BJ (cell line): ENCODE results near the gene SIRPA. TPM values are rescaled to one million over a fixed set of nuclear protein-coding genes. Genes with fewer than 3 reads are reported as not detected.
A peak's percentile ranks its signal among the peaks of the same experiment; 100 is the strongest.

Experiments
- CTCF ChIA-PET: fragments of 350-600 bp; formaldehyde crosslinking; extraction: SDS; loops from one replicate; lab custom pipeline; 2021; ENCODE audit warnings: antibody characterized with exemption, inconsistent platforms; lab: Yijun Ruan, JAX
- POLR2A ChIA-PET: fragments of 300-600 bp; sonication (Branson Sonifier 250); formaldehyde crosslinking; extraction: SDS; loops from one replicate; lab custom pipeline; 2021; ENCODE audit warnings: antibody characterized with exemption; lab: Charles Lee
- DNase-seq: peaks from one replicate; pipeline ENCODE4 v3.0.0-alpha.2; 2011; ENCODE audit warnings: low read depth
- H3K27me3 ChIP-seq: 2 replicates; pipeline ENCODE4 v1.6.0; 2011; ENCODE audit warnings: low read length; ENCODE audit not compliant: control insufficient read depth, insufficient read depth
- H3K36me3 ChIP-seq: 2 replicates; pipeline ENCODE4 v1.5.1; 2011; ENCODE audit warnings: low read length; ENCODE audit not compliant: control insufficient read depth, insufficient read depth
- H3K4me3 ChIP-seq: 2 replicates; pipeline ENCODE4 v1.5.1; 2011; ENCODE audit warnings: low read depth, mild to moderate bottlenecking, control low read depth, low read length
- polyA plus RNA-seq: library from polyadenylated mRNA; depleted of rRNA; stranded (reverse); fragments of >200 nt; gene quantifications from 2 replicates; pipeline ENCODE4 v1.2.3, GENCODE V29; 2011
- TF ChIP-seq, protein P1 (sequence below): IDR thresholded peaks from 2 replicates; pipeline ENCODE4 v1.5.1; 2011; ENCODE audit warnings: low read depth, mild to moderate bottlenecking, control low read depth, inconsistent platforms, low read length, moderate library complexity; ENCODE audit not compliant: insufficient read depth

The SIRPA gene
- polyA plus RNA-seq, 1 experiment = 34.1 TPM

DNA sequence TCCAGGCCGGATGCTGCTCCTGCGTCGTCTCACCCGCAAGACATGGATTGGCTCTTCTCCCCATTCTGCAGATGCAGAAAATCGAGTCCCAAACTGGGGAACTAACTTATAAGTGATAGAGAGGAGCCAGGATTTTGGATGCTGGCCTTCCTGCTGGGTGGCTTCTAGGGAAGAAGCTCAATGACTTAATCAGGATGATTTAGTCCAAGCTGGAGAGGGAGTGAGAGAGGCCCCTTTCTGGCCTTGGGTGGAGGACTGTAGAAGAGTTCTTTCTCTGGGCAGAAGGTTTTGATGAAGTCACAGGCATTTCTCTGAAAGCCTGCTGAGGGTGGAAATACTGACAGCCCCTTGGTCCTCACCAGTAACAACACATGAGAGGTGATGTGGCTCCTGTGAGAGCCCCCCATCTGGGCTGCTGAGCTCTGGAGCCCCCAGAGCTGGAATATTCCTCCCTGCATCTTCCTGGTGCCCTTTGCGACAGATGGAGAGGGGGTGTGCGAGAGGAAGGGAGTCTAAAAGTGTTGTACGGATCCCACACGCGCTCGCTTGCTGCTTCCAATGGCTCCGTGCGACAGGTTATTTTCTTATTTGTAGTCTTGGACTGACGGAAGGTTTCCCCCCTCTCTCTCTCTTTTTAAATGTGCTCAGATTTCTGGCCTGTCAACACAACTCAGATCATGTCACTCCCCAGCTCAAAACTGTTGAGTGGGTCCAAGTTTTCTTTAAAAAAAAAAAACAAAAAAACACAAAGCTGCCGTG is 3.5 kb downstream of the SIRPA start:
- H3K36me3 ChIP-seq = no peaks in the 10 kb centered on the region
- H3K27me3 ChIP-seq = no peaks in the 10 kb centered on the region
- no peak overlapping the region for H3K4me3 ChIP-seq
- no peak for DNase-seq
- ChIA-PET CTCF (interaction anchor here (0.7 to 2.1 kb wide), 3 partner anchors 46 to 98 kb away, joined by 3 to 6 read pairs (median 4); no protein-coding TSS in a partner anchor), POLR2A (no interaction called here)
- TF ChIP-seq, protein P1, sequence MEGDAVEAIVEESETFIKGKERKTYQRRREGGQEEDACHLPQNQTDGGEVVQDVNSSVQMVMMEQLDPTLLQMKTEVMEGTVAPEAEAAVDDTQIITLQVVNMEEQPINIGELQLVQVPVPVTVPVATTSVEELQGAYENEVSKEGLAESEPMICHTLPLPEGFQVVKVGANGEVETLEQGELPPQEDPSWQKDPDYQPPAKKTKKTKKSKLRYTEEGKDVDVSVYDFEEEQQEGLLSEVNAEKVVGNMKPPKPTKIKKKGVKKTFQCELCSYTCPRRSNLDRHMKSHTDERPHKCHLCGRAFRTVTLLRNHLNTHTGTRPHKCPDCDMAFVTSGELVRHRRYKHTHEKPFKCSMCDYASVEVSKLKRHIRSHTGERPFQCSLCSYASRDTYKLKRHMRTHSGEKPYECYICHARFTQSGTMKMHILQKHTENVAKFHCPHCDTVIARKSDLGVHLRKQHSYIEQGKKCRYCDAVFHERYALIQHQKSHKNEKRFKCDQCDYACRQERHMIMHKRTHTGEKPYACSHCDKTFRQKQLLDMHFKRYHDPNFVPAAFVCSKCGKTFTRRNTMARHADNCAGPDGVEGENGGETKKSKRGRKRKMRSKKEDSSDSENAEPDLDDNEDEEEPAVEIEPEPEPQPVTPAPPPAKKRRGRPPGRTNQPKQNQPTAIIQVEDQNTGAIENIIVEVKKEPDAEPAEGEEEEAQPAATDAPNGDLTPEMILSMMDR = no peak

DNA sequence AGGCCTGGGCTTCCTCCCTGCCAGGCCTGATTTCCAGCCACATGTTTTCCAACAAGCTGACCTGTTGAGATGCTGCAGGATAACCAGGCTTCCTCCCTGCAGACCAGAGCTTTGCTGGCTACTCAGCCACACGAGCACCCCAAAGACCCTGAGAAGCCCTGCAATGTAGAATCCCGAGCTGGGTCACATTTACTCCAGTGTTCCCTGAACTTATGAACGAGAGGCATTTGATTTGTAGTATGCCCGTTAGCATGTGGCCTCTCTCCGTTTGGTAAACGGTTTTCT is 4.0 kb downstream of the SIRPA start:
- H3K4me3 ChIP-seq = no peak overlapping the region
- ChIA-PET POLR2A (no interaction called here), CTCF (interaction anchor here (0.7 to 2.1 kb wide), 4 partner anchors 45 to 273 kb away, joined by 3 to 6 read pairs (median 4); no protein-coding TSS in a partner anchor)

DNA sequence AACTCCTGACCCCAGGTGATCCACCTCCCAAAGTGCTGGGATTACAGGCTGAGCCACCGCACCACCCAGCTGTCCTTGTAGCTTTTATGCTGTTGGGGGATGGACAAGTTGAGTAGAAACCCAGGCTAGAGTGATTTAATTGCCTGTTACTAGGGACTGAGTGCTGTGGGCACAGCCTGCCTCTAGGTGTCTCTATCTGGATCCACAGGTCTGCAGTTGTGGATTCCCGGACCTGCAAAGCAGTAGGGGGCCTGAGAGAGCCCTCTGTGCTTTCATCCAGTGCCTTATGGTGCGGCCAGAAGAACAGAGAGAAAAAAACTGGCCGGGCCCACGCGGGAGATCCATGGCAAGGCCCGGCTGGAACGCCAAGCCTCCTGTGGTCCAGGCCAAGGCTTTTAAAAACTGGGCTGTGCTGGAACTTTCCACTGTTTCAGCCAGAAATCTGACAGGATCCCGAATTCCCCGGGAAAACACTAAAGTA is 5.2 kb downstream of the SIRPA start:
- POLR2A ChIA-PET = no interaction called here
- Histone ChIP-seq H3K4me3 (no peak overlapping the region), H3K36me3 (no peaks in the 10 kb centered on the region), H3K27me3 (no peaks in the 10 kb centered on the region)
- DNase-seq = peak; percentile 31
- CTCF ChIA-PET = interaction anchor here (0.5 to 2.1 kb wide), 5 partner anchors 9 to 272 kb away, joined by 3 to 6 read pairs (median 3); no protein-coding TSS in a partner anchor
- TF ChIP-seq, protein P1 = peak; percentile 80

More for the DNA sequence above, 4.0 kb downstream of the SIRPA start:
- no peak for DNase-seq
- no peaks in the 10 kb centered on the region for H3K27me3 ChIP-seq
- TF ChIP-seq, protein P1 = no peak
- H3K36me3 ChIP-seq = no peaks in the 10 kb centered on the region

DNA sequence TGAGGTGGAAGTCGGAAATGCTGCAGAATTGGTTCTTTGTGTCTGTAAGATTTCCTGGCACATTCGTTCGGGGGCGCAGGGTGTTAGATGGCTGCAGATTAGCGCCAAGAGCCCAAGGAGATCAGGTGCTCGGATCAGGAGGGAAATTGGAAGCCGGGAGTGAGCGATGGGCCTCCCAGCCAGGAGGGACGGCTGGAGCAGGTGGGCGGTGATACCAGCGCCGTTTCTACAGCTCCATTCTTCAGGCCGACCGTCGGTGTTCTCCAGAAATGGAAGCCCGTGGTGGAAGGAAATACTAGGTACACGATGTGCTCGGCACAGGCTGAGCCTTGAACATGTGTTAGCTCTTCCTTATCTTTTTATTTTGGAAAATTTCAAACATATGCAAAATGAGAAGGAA is 6.5 kb downstream of the SIRPA start:
- POLR2A ChIA-PET = interaction anchor here (0.7 kb wide), 1 partner anchor 63 kb away, joined by 15 read pairs; no protein-coding TSS in a partner anchor
- Histone ChIP-seq H3K27me3 (no peaks in the 10 kb centered on the region), H3K4me3 (no peak overlapping the region), H3K36me3 (no peaks in the 10 kb centered on the region)
- DNase-seq = no peak
- TF ChIP-seq, protein P1 = no peak
- CTCF ChIA-PET = interaction anchor here (0.8 to 0.9 kb wide), 2 partner anchors 90 to 129 kb away, joined by 3 read pairs; no protein-coding TSS in a partner anchor

DNA sequence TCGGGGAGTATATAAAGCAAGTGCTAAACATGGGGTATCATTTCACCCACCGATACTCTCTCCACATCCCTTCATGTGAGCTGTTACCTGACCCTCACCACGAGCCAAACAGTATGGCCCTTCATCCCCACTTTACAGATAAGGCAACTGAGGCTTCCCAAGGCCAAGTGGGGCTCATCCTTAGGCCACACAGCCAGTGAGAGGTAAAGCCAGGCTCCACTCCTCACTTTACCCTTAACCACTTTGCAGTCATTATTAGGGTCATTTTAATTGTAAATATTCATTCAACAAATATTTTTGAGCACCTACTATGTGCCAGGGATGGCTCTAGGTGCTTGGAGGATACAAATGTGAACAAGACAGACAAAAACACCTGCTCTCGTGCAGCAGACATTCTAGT is 7.0 kb downstream of the SIRPA start:
- Histone ChIP-seq H3K4me3 (no peak overlapping the region), H3K36me3 (no peaks in the 10 kb centered on the region), H3K27me3 (no peaks in the 10 kb centered on the region)
- ChIA-PET CTCF (interaction anchor here (0.8 kb wide), 1 partner anchor 129 kb away, joined by 3 read pairs; no protein-coding TSS in a partner anchor), POLR2A (no interaction called here)
- no peak for DNase-seq
- TF ChIP-seq, protein P1 = no peak
